ENCODE results near the gene ADGRD1. TPM values are rescaled to one million over a fixed set of nuclear protein-coding genes. Genes with fewer than 3 reads are reported as not detected.

The ADGRD1 gene
- total RNA-seq, 6 experiments from 2014 or later, result not detected

DNA sequence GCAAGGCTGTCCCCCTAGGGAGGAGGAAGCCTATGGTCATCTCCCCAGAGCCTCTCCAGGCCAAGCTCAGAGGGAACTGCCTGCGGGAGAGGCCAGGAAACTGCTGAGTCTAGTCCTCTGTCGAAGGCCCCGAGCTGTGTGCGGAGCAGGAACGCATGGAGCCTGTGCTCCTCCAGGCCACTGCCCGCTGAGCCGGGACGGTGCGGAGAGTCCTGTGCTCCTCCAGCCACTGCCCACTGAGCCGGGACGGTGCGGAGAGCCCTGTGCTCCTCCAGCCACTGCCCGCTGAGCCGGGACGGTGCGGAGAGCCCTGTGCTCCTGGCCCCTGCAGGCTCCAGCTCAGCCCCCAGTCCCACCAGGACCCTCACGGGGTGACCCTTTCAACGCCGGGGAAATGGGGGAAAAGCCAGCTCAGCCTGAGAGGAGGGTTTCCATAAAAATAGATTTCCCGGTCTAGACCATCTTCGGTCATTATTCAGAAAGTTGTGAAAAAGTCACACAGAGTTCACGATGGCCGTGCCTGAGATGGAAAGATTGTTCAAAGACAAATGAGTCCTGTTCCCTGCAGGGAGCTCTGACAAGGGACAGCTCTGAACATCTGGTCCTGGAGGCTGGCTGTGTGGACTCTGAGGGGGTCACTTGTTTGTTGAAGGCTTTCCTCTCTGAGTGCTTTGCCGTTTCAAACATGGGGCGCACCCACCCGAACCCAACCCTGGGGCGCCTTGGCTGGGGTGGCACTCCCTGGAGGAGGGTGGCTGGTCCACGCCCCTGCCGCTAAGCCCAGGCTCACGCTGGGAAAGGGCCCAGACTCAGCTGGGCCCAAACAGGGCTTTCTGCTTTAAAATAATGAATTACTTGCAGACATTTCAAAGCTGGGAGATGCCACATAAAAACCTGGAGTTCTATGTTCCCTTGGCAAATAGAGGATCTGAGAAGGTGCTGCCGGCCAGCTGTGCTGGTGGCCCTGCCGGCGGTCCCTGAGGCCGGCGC, 85.5 kb downstream of the ADGRD1 start:
- H3K4me1 Mint-ChIP-seq (ENCODE audit: low read depth), result no peaks in the 10 kb centered on the region
- no peak for DNase-seq
- no peaks in the 10 kb centered on the region; the same call in 1 of the 2 replicates for H3K27me3 Mint-ChIP-seq (ENCODE audit: insufficient read depth)
- H3K27ac Mint-ChIP-seq, result no peak overlapping the region
- no peak overlapping the region for H3K4me3 Mint-ChIP-seq
- TF ChIP-seq, protein P1, sequence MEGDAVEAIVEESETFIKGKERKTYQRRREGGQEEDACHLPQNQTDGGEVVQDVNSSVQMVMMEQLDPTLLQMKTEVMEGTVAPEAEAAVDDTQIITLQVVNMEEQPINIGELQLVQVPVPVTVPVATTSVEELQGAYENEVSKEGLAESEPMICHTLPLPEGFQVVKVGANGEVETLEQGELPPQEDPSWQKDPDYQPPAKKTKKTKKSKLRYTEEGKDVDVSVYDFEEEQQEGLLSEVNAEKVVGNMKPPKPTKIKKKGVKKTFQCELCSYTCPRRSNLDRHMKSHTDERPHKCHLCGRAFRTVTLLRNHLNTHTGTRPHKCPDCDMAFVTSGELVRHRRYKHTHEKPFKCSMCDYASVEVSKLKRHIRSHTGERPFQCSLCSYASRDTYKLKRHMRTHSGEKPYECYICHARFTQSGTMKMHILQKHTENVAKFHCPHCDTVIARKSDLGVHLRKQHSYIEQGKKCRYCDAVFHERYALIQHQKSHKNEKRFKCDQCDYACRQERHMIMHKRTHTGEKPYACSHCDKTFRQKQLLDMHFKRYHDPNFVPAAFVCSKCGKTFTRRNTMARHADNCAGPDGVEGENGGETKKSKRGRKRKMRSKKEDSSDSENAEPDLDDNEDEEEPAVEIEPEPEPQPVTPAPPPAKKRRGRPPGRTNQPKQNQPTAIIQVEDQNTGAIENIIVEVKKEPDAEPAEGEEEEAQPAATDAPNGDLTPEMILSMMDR (IDR thresholded peaks at IDR 0.05), result no peak
- H3K9me3 Mint-ChIP-seq, result peaks cover 48% of the 10 kb centered on the region
- peaks cover 19% of the 10 kb centered on the region for H3K36me3 Mint-ChIP-seq (ENCODE audit: low read depth)

DNA sequence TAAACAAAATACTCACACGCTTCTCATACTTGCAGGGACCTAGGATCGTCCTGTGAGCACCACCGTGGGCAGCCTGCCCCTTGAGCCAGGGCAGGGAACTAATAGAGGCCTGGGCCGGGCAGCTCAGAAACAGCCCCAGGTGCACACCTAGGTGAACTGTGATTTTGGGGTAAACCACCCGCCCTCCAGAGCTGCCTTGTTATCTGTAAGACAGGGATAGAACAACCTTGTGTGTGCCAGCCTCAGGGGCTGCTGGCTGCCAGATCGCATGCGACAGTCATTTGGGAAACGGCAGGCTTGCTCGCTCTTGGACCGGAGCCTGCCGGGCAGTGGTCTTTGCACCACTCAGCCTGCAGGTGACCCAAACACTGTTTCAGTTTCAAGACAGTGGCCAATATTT, 86.8 kb downstream of the ADGRD1 start:
- TF ChIP-seq, protein P1 (IDR thresholded peaks at IDR 0.05), result no peak
- Mint-ChIP-seq H3K36me3 (ENCODE audit: low read depth) (peaks cover 19% of the 10 kb centered on the region), H3K27ac (no peak overlapping the region), H3K4me1 (ENCODE audit: low read depth) (no peaks in the 10 kb centered on the region), H3K9me3 (peaks cover 42% of the 10 kb centered on the region), H3K27me3 (ENCODE audit: insufficient read depth) (no peaks in the 10 kb centered on the region; the same call in 1 of the 2 replicates), H3K4me3 (no peak overlapping the region)
- DNase-seq, result no peak

DNA sequence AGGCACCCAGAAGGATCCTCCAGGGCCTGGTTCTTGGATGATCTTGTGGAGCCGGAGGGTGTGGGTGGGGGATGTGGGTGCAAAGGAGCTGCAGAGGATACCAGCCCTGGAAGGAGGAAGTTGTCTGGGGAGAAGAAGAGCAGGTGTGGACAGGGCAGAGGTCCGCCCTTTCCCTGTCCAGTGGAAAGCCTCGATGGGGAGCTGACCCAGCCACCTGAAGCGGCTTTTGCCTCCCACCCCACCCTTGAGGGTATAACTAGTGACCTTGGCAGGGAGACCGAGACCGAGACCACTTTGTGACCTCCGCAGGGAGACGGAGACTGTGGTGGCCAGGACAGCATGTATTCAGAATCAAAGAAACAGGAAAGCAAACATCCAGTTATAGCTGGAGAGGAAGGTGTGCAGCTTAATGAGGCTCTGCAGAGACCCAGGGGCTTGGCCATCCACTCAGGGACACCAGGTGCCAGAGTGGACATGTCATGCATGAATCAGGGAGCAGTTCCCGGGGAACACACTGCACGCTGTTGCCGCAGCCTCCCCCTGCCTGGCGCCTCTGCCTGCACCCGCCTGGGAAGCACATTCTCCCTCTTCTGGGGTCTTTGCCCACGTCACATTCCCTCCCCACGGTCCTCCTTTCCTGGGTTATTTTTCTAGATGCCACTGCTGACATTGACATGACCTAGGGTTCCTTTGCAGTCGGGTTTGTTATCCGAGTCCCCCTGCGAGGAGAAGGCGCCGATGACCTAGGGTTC, 87.7 kb downstream of the ADGRD1 start:
- Mint-ChIP-seq H3K27me3 (ENCODE audit: insufficient read depth) (no peaks in the 10 kb centered on the region; the same call in 1 of the 2 replicates), H3K4me1 (ENCODE audit: low read depth) (no peaks in the 10 kb centered on the region), H3K9me3 (peaks cover 40% of the 10 kb centered on the region), H3K36me3 (ENCODE audit: low read depth) (peaks cover 16% of the 10 kb centered on the region), H3K4me3 (no peak overlapping the region), H3K27ac (no peak overlapping the region)
- no peak for DNase-seq
- TF ChIP-seq, protein P1 (IDR thresholded peaks at IDR 0.05), result no peak

DNA sequence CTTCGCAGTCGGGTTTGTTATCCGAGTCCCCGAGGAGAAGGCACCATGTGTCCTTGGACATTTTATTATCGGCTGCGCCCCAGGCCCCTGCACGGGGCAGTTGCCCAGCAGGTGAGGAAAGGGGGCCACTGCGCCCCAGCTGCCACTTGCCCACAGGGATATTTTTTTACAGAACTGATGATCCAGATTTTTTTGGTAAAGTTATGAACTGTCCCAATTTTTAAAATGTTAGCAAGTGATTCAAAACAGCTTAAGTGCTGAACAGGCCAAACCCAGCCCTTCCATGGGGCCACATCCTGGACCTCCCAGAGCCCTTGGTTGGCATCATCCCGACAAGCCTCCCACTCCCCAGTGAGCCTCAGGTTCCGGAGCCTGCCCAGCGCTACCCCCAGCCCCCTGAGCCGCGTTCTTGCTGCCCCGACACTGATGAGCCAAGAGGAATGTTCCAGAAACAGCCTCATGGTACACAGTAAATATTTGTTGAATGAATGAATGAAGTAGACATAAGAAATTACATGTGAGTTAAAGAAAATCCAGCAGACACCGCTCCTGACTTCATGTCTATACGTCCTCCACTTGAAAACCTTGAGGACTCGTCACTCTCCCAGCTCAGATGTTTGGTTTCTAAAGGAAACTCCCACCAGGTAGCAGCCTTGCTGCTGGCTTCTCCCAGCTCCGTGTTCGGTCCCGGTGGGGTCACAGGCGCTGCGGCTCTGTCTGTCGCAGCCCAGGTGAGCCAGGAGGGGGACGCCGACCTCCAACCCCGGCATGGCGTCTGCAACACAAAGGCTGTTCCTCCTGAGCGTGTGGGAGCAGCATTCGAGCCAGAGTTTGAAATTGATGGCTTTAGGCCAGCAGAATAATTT, 88.5 kb downstream of the ADGRD1 start:
- Mint-ChIP-seq H3K27me3 (ENCODE audit: insufficient read depth) (no peaks in the 10 kb centered on the region; the same call in 1 of the 2 replicates), H3K4me1 (ENCODE audit: low read depth) (no peaks in the 10 kb centered on the region), H3K36me3 (ENCODE audit: low read depth) (peaks cover 12% of the 10 kb centered on the region; the same call in 1 of the 2 replicates), H3K4me3 (no peak overlapping the region), H3K9me3 (peaks cover 37% of the 10 kb centered on the region), H3K27ac (no peak overlapping the region)
- no peak for DNase-seq
- TF ChIP-seq, protein P1 (IDR thresholded peaks at IDR 0.05), result no peak

DNA sequence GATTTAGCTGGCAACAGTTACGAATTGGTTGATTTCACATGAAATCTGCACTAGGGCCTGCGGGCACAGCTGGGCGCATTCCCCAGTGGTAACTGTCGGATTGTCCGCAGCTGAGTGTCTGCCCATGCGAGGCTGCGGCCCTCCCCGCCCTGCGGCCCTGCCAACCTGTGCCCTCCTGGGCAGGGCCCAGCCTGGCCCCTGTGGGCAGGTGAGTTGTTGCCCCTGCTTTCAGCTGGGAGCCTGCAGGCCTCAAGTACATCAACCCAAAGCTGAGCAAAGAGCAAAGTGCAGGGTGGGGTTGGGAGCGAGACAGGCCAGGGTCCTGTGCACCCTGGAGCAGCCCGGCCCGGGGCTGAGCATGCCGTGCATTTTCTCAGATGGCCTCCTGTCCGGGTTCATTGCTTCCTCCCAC, 89.1 kb downstream of the ADGRD1 start:
- no peaks in the 10 kb centered on the region; the same call in 1 of the 2 replicates for H3K27me3 Mint-ChIP-seq (ENCODE audit: insufficient read depth)
- no peak for DNase-seq
- TF ChIP-seq, protein P1 (IDR thresholded peaks at IDR 0.05), result no peak
- H3K27ac Mint-ChIP-seq, result no peak overlapping the region
- peaks cover 10% of the 10 kb centered on the region; the same call in 1 of the 2 replicates for H3K36me3 Mint-ChIP-seq (ENCODE audit: low read depth)
- no peaks in the 10 kb centered on the region for H3K4me1 Mint-ChIP-seq (ENCODE audit: low read depth)
- H3K9me3 Mint-ChIP-seq, result peaks cover 36% of the 10 kb centered on the region
- H3K4me3 Mint-ChIP-seq, result no peak overlapping the region
